NK-92 treated with Interleukin-12 subunit alpha and Interleukin-12 subunit beta, amount 100 ng/mL, for 24 hours (cell line): ENCODE data around the gene FAM72D.
"Not testable (repeated sequence)": the region's sequence is repeated elsewhere in the genome, so short reads cannot be mapped to it uniquely, and the experiment has no call there.

Source experiments
- DNase-seq: peaks from one replicate; lab custom pipeline; 2025; lab: John Stamatoyannopoulos, UW

Gene FAM72D

DNA sequence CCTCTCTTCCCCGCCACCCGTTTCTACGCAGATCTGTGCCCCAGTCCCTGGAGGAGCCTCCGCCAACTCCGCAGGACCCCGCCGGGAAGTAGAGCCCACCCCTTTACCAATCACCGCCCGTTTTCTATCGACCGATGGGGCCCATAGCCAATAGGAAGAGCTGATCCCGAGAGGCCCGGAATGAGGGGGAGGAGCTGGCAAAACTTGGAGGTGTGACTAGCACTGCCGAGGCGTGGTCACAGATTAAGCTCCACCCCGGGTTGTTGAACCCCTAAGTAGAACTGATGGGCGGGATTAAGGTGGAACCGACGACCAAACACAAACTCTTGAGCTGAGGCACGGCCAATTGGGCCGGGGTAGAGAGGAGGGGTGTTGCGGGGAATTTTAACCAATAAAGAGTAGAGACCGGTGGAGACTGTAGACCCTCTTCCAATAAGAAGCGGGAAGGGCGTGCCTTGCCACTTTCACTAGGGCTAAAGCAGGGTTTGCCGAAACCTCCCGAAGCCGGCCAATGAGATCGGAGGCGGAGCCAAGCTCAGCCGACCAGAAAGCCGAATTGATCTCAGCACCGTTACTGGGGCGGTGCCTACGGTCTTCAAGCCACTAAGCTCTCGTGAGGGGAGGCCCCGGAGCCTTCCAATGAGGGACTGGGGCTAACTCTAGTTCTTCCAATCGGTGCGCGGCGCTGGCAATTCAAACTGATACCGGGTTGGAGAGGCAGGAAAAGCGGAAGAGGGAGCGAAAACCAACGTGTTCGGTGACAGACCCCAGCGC, at the start of gene FAM72D, which contains the start of gene SRGAP2B:
FAM72D (plus strand) TSS at position 691 of the 774 bp plus-strand sequence. CDS start 874 bp downstream, outside the sequence.
SRGAP2B (minus strand) TSS at position 45 of the 774 bp plus-strand sequence. CDS start 2,427 bp downstream, outside the sequence.
- DNase-seq = not testable (repeated sequence)

DNA sequence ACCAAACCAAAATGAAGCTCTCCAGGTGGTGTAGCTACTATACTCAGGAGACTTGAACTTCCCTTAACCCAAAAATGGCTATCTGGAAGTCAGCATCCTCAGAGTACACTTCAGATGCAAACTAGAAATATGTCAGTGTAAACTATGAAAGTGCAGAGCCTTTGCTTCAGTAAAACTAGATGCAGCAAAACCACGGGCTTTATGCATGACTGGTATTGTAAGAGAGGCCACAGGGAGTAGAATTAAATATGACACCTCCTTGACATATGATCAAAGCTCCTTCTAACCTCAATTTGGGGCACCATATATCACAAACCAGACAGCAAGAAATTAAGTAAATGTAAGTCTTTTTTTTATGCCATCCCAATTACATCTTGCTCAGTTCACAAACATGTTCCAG, 48.2 kb upstream of the FAM72D start:
- DNase-seq = not testable (repeated sequence)

DNA sequence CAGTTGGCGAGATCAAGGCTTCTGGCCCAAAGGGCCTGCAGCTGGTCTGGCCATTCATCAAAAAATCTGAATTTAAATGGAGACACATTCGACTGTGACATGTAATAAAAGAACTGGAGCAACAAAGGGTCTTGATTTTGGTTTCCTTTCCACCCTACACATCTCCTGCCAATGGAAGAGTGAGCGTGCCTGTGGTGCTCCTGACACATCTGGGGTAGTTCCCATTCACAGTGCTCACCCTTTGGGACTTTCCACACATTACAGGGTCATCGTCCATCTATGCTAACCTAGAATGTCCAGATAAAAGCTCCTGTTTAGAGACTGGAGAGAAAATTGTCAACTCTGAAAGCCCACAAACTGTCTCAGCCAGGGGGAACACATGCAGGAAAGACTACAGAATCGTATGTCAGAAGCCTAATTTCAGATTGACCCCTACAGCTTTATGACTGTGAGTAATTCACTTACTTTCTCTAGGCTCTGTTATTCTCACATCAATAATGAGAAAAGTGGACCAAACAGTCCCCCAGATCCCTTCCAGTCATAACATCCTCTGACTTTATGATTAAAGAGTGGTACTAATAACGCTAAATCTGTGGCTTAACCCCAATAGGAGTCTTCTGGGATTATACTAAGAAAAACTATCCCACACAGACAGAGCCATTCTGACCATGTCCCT, 47.5 kb upstream of the FAM72D start:
- DNase-seq = not testable (repeated sequence)

DNA sequence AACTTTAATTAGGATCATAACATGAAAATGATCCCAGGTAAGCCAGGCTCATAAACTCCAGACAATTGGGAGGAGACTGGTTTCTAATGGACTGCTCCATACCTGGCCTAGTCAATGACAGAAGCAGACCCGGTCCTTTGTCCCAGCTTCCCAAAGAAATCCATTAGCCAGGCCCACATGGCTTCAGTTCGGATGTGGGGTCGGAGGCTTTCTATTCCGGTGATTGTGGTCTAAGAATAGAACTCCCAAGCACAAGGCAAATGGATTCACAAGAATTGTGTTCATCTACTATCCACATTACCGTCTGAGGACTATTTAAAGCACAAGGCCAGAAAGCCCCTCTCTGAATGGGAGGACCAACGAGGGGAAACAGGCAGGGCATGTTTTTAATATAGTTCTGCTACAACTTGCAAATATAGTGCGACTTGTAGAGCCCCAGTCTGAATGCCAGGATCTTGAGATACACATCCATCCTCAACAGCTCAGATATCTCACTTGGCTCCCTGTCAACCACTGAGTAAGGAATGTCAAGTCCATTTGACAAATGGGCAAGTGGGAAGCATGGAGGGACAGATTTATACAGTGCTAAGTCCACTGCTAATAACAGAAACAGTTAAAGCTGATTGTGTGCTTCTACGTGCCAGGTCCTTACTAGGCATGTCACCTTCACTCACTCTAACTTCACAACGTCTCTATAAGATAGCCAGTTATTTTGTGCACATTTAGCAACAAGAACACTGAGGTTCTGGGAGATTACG, 43.6 kb upstream of the FAM72D start:
- DNase-seq = not testable (repeated sequence)

DNA sequence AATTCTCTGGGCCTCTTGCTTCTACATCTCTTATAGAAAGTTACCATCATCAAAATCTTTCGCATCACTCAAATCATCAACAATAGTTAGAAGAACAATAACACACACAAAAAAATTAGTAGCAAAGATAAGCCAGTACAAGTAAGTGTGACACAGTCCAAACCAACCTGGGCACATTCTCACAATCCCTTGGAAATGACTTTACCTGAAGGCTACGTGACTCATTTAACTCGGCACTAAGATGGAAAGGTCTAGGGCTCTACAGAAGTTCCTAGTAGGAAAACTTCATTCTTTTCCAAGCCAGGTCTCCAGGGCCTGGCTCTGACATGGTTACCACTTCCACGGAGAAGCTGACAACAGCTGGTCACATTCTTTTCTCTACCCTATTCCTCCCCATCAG, 42.3 kb upstream of the FAM72D start:
- DNase-seq = not testable (repeated sequence)

DNA sequence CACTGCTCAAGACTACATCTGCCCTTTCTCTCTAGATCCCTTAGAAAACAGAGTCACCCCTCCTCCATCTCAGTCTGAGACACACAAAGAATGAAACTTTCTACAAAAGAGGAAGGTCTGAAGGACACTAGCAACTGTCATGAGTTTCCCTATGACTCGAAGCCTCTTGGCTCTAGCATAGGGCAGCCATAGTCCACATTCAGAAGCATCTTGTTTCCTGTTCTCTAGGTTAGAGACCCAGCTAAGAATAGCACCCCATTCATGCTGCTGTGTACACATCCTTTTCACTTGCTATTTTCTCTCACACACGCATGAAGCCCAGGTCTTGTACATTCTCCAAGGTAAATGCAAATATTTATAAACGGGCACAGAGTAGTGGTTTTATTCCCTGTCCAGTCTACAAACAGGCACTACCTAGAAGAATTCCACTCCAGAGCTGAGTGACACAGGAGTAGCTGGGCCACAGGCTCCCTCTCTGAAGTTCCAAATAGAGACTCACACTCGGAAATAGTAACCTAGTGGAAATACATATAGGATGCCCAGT, 40.5 kb upstream of the FAM72D start:
- not testable (repeated sequence) for DNase-seq

DNA sequence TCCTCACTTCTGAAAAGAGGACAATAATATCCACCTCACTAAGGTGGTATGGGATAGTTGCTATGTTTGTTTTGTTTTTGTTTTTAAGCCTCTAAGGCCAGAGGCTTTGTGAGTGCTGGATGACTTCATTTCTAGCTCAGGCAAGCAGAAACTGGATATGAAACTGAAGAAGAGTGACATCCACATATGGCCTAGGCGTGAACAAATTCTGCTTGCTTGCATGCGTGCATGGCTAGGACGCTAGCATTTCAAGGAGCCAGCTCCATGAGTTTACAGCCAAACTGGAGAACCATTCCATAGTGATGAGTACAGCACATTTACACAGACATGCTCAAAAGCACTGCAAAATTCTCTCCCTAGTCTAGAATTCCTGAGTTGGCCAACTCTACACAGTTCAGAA, 37.6 kb upstream of the FAM72D start:
- not testable (repeated sequence) for DNase-seq

DNA sequence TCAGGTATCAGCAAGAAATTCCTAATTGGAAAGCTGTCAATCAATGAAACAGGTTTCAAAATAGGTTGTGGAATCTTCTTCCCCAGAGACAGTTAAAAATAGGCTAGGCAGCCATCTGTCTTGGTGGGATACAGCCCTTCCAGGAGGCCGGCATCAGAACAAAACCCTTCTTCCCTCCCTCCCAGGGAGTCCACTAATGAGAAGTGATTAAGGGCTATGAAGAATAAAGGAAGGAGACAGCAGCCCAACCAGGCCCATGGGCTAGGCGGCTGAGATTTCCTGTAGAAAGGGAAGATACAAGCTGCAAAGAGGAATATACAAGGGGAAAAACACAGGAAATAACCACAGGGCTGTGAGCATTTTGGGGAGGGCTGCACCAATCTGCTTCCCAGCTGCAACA, 32.5 kb upstream of the FAM72D start:
- DNase-seq = not testable (repeated sequence)

DNA sequence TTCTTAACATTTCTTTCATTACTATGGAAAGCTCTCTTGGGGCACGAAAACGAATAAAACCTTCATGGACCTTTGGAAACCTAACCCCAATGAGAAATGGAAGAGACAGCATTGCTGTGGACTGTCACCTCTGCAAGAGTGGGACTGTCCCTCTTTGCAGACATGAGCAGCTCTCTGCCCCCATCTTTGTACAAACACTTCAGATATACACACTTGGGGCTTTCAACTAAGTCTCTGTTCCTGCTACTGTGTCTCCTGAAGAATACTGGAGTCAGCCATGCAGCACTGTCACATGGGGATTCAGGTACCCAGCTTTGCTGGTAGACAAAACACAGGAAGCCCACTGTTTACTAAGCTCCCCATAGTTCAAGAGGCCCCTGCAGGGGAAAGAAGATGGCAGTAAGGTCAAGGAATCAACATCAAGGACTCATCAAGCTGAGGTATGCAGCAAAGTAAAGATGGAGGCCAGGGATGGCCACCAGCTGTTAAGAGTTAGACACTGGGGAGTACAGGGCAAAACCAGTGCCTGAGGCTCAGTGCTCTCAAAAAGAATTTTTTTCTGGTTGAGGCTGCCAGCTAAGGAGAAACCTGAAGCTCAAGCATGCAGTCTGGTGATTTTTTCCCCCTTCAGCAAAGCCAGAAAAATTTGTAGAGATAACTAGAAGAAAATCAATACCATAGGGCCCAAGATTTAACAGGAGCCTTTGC, 31.7 kb upstream of the FAM72D start:
- DNase-seq = not testable (repeated sequence)

DNA sequence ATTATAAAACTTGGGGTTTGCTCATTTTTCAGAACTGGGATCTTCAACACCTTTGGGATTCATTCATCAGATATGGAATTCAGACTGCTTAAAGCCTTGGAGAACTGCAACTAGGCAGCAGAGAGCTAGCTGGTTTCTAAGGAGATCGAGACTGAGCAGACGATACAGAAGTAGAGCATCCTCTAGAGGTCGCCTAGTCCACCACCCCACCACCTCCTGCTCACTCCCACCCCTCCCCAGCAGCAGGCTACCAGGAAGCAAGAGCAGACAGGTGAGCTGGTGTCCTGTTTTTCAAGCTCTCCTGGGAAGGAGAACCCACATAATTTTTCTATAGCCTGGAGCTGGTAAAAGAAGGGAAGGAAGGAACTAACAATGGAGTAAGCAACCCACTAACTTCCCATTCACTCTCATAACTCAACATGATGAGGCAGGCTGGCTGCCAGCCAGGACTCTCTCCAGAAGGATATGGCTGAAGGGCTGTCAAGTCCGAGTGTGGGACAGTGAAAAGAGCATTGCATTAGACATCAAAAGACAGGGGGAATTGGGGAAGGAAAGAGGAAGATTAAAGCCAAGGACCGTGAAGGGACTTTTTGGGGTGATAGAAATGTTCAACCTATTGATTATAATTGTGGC, 30.5 kb upstream of the FAM72D start:
- DNase-seq = not testable (repeated sequence)

DNA sequence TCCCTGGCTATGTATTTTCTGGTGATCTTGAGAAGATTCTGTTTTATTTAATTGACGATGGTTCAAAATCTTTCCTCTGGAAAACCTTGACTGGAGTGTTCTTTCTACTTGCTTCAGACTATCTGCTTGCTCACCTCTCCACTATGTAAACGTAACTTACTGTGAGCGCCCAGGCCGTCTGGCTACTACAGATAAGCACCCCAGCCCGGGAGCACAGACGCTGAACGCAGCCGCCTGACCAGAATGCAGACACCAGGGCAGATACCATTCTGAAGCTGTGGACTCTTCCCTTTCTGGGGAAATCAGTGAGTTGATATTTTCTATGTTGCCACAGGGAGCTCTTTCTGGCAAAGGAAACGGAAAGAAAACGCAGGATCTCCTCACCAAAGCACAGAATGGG, 29.3 kb upstream of the FAM72D start:
- DNase-seq = not testable (repeated sequence)

DNA sequence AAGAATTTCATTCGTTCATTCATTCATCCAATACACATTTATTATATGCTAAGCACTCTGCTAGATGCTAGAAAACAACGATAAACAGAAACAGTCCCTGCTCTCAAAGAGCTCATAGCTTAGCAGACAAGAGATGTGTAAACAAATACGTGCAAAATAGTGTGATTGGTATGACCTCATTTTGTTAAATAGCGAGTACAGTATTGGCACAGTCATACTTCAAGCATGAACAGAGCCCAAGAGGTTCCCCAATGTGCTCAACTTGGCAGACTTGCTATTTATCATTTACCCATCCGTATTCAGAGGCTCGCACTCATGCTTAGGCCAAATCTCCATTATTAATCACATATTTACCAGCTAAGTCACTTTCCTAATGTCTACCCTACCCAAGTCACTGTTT, 24.2 kb upstream of the FAM72D start:
- DNase-seq = not testable (repeated sequence)

DNA sequence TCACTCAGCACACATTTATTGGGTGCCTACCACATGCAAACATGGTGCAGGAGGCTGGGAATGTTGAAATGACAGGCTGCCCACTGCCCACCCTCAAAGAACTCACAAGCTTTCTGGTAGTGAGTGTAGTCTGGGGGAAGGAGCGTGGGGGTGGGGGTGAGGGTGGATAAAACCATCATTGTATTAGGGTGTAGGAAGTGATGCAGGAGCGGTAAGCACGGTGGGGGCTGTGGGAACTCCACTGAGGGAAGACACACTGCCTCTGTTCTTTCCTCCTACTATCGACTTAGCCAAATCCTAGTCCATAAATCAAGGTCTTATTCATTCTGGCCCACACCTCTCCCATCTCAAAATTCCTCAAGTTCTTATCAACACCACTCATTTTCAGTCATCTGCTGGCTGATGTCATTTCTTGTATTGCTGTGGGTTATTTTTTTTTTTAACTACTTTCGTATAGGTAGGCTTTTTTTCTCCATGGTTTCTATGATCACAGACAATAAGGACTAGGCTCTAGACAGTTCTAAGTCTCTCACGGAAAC, 21.7 kb upstream of the FAM72D start:
- DNase-seq = not testable (repeated sequence)

DNA sequence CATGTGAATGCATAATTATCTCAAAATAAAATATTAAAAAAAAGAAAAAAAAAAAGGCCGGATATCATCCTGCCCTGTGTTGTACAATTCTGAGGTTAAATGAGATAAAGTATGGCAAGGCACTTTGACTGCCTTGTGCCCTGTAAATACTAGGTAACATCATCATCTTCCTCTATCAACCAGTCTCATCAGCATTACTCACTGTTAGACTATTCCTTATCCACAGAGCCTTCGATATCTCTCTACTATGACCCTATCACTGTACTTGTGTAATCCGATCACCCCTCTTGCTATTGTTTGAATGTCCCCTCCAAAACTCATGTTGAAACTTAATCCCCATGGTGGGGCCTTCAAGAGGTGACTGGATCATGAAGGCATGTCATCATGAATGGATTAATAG, 18.9 kb upstream of the FAM72D start:
- not testable (repeated sequence) for DNase-seq

DNA sequence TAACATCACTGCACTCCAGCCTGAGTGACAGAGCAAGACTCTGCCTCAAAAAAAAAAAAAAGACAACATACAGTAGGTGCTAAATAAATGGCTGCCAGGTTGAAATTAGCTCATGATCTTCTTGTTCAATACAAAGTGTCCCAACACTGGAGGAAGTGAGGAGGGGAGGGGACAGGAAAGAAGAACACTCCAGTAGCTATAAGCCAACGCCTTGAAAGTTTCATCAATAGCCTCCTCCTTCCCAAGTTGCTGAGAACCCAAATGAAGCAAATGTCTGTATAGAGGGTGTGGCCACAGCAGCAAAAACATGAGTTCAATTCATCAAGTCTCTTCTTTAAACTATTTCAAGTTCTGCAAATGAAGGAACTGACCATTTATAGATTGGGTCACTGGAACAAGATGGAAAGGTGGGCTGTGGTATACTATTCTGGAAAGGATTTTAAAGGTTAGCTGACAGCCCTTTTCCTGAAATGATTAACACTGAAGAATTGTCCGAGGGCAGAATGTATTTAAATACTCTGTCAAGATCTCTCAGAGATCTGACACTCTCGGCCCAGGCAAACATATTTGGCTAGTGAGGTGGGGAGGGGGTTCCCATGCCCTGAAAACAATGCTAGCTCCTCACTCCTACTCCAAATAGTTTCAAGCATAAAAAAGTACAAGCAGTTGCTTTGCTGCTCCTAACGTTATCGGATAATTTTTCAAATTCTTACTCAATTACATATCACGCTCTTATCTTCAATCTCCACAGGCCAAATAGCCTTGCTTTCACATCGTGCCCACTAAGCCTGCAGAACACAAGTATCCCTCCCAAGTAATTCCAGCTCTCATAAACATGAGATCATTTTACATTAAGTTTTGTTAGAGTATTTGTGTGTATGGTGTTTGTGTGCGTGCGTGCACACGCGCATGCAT, 17.6 kb upstream of the FAM72D start:
- not testable (repeated sequence) for DNase-seq

DNA sequence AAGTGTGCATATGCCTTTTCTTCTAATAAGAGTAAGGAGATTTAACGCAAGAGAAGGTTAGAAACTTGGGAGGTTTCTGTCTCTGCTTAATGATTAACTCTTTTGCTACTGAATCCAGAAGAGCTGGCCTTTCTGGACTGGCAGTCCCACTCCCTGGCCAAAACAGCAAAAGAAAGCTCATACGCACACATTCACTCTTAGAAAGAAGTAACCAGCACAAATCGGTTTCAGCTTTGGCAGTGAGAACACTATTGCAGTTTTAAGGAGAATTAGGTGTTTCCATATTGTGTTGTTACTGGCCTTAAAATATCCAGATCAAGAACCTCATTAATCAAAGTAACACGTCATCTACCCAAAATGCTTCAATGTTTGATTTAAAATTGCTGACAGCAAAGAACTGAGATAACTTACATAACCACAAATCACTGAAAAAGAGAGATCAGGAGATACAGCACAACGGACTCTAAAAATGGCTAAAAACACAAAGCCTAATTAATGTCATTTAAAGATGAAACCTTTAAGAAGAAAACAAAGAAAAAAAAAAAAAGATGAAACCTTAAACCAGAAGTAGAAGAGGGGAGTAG, 16.9 kb upstream of the FAM72D start:
- not testable (repeated sequence) for DNase-seq

DNA sequence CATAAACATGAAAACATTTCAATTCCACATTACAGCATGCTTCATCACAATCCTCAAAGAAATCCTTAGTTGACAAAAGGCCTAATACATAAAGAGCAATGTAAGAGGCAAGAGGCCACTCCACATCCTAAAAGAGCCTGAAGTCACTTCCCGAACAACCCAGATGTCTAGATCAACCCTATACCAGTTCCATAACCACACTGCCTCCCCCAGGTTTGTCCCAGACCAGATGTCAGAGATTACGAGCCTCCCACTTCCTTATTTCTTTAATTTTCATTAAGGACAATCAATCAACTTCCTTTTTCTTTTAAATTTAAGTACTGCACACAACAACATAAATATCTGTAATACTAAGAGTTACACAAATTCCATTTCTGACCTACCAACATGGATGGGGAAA, 16.0 kb upstream of the FAM72D start:
- DNase-seq = not testable (repeated sequence)

DNA sequence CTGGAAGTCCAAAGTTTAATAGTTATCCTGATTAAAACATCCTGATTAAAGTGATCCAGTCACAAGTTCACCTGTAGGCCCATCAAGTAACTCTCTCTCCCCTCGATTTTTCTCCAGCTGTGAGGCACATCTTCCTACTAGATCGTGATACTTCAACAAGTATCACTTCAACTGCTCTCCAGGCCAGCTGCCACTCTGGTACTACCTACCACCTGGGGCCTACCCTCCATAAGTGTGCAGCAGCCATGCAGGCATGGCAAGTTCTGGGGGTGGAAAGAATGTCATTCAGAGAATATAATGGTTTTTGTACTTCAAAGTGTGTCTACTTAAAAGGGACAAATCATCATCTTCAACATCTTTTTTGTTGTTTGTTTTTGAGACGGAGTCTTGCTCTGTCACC, 15.6 kb upstream of the FAM72D start:
- not testable (repeated sequence) for DNase-seq
